D721Med (cell line): ENCODE measurements around the gene LRRC27.

Source experiments
- DNase-seq: peaks from one replicate; pipeline ENCODE4 v3.0.0; 2011; ENCODE audit warnings: low spot score; ENCODE audit not compliant: insufficient read length
- FAIRE-seq: peaks from 2 replicates; lab custom pipeline; 2011; peaks lifted over from hg19 to GRCh38; lab: Jason Lieb, UNC
- TF ChIP-seq, protein P1 (sequence below): IDR thresholded peaks from 2 replicates; pipeline ENCODE4 v1.5.1; 2012; ENCODE audit warnings: mild to moderate bottlenecking, control low read depth; ENCODE audit not compliant: insufficient read depth; ENCODE audit errors: missing control alignments

LRRC27 gene

DNA sequence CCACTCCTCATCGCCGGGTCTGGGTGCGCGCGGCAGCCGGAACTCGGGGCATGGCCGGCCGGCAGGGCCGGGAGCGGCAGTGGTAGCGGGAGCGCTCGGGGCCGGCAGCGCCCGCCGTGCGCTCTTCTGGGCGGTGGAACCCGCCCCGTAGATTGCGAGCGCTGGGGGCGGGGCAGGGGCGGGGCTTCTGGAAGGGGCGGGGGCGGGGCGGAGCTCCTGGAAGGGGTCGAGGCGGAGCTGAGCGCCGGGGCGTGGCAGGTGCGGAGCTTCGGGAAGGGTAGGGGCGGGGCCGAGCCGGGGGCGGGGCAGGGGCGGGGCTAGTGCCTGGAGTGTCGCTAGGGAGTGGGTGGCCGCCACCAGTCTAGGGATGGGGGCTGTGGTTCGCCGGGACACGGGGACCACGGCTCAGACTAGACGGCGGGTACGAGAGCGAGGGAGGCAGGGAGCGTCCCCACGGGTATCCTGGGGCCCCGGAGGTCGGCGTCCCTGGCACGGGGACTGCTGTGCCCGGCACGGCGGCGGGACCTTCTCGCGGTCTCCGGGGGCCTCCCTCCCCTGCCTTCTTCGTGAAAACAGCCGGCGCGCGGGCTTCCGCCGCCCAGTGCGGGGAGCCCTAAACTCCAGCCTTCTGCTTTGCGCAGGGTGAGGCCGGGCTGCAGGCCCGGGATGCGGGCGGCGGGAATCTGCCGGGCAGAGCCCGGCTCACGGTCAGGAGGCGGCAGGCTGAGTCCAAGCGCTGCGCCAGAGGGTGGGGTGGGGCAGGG, 24.0 kb upstream of the LRRC27 start, which contains the start of gene STK32C:
TSS of gene STK32C (minus strand) at position 128 of the 764 bp plus-strand sequence. CDS start at position 11, 117 bp downstream.
- DNase-seq = peak; percentile 78
- TF ChIP-seq, protein P1, sequence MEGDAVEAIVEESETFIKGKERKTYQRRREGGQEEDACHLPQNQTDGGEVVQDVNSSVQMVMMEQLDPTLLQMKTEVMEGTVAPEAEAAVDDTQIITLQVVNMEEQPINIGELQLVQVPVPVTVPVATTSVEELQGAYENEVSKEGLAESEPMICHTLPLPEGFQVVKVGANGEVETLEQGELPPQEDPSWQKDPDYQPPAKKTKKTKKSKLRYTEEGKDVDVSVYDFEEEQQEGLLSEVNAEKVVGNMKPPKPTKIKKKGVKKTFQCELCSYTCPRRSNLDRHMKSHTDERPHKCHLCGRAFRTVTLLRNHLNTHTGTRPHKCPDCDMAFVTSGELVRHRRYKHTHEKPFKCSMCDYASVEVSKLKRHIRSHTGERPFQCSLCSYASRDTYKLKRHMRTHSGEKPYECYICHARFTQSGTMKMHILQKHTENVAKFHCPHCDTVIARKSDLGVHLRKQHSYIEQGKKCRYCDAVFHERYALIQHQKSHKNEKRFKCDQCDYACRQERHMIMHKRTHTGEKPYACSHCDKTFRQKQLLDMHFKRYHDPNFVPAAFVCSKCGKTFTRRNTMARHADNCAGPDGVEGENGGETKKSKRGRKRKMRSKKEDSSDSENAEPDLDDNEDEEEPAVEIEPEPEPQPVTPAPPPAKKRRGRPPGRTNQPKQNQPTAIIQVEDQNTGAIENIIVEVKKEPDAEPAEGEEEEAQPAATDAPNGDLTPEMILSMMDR = no peak
- FAIRE-seq = no peak

DNA sequence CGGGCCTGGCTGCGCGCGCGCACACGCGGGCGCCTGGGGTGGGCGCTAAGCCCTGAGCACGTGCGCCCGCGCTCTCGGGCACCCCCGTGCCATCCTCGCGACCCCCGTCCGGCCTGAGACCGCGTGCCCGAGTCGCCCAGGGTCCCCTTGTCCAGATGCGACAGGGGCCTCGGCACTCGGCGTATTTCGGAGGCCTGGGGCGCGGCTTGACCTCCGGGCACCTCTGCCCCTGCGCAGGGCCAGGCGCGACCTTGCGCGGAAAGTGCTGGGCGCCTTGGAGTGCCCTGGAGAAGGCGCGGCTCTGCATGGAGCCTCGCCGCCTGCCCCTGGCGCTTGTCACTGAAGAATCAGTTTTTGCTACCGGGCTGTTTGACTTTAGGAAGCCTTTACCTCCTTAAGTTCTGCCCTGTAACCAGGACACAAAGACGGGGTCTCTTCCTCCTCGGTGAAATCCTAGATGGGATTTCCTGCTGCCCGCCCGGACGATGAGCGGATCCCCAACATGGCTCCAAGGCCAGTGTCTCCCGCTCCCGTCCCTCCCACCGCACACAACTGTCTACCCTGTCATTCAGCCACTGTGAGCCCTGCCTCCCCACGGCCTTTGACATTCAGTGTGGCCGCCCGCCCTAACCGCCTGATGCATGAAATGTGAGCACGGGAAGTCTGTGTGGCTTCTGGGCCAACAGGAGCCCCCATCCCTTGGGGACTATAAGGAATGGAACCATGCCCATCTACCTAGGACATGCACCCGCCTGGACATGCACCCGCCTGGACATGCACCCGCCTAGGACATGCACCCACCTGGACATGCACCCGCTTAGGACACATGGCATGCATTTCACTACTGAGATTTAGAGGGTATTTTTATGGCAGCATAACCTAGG, 23.2 kb upstream of the LRRC27 start:
- peak; percentile 37 for DNase-seq
- TF ChIP-seq, protein P1 = no peak
- FAIRE-seq = no peak

DNA sequence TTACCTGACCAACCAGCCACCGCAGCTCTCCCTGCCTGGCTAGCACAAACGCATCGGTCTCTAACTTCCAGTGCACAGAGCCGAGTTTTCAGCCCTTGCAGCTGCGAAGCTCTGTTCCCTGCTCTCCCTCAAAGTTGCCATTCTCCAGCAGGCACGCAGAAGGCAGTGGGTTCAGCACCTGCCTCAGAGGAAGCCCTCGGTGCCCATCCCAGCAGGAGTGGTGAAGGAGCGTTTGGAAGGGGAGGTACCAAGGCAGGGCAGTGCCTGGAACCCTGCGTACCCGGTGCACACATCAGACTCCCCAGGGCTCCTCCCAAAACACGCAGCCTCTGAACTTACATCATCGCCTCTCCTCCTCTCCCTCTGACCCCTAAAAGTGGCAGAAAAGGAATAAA, 22.5 kb upstream of the LRRC27 start:
- no peak for FAIRE-seq
- DNase-seq = no peak
- TF ChIP-seq, protein P1 = no peak

DNA sequence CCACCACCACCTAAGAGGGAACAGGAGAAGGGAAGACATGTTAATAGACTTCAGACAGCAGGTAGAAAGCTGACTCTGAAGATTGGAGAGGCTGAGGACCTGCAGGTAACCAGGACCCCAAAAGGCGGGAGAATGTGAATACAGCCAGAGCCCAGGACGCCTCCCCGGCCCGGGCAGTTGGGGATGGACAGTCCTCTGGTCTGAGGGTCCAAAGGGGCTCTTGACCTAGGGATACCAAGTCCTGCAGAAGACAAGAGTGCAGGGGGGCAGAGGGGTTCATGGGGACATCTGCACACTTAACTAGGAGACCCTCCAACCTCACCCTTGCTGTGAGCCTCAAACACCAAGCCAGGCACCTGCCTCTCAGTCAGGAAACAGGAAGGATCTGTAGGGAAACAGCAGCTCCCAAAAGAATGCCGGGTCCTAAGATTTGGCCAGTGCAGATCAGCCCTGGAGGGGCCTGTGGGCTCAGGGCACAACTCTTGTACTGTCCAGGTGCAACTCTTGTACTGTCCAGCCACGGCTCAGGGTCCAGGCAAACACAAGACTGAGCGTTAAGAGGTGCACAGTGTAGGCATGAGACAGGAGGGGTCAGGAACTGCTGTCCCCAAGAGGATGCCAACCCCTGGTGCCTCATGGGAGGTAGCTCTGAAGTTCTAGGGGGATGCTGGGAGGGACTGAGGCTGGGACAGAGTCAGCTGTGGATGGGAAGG, 22.0 kb upstream of the LRRC27 start:
- TF ChIP-seq, protein P1 = no peak
- FAIRE-seq (no peak), DNase-seq (no peak)

DNA sequence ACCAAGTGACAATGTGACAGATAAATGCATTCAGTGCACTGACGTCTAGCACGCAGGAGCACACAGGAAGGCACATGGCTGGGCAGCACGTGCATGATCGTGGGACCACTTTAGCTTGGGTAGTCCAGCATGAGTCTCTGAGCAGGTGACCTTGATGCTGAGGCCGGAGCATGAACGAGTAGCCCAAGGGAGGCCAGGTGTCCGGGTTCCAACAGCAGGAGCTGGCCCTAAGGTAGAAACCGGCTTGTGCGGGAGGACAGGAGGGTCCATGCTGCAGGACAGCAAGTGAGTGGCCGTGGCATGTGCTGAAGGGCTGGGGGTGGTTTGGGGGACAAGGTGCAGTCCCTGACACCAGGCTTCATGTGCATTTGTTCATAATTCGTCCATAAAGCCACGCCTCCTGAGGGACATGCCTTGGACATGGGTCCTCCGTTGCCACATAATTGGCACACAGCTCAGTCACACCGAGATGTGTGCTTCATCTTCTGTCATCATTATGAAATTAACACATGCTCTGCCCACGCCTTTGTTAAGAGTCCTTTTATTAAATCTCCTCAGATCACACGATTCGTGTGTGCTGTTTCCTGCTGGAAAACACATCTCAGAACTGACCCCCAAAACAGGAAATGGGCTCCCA, 21.2 kb upstream of the LRRC27 start:
- no peak for FAIRE-seq
- no peak for DNase-seq

DNA sequence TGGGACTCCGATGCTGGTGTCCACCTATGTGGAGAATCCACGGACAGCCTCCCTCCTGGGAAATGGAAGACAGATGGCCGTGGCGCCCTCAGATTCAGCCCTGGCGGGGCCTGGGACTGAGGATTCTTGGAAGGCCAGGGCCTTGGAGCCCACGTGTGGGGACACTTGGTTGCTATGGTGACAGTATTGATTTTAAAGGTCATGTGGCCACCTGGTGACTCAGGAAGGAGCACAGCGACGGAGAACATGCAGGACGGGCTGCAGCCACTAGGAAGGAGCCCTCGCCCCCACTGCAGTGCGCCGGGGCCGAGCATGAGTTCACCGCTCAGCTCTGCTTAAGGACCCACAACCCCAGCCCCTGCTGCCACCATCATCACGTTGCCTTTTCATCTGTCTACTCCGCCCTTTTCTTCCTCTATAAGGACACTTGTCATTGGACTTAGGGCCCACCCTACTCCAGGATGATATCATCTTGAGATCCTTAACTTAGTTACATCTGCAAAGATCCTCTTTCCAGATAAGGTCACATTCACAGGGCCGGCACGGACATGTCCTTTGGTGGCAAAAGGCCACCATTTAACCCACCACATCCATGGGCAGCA, 20.6 kb upstream of the LRRC27 start:
- FAIRE-seq = no peak
- TF ChIP-seq, protein P1 = no peak
- no peak for DNase-seq

More for the DNA sequence above, 21.2 kb upstream of the LRRC27 start:
- TF ChIP-seq, protein P1 = no peak
